ENCODE results near the gene ZNF526.

Gene ZNF526

DNA sequence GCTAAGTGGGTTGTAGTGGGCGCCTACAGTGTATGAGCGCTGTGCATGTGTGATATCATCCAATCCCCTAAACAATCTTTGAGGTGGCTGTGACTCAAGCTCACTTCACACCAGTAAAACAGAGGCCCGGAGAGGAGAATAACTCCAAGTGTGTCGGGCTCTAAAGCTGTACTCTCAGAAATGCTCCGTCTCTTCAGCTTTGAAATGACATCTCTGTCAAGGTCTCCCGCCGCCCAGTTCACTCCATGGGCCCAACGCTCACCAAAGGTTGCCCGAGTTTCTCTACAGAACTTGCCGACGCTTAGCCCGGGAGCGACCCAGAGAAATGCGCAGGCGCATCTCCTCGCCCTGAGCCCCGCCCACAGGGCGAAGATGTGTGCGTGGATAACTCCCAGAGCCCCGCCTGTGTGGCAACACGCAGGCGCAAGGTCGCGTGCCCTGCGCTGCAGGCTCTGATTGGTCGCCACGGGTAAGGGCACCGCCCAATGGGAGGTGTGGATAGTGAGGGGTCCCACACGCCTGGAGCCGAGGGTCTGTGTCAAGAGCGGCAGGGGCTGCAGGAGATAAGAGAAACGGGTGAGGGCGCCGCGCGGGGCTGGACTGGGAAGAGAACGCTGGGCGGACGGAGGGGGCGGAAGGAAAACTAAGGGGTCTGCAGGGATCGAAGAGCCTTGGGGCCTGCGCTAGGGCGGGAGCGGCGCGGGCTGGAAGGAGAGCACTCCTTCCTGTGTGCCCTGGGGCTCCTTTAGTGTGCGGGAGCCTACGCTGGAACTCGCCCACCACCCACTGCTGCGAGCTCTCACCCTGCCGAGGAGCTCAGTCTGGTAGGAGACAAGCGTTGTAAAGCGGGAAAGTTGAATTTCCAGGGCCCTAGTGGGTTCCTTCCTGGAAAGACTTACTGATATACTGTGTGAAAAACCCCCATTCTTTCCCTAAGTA is at the start of gene ZNF526:
Gene ZNF526 (plus strand): TSS at position 501 of the 939 bp plus-strand sequence. CDS start 4,092 bp downstream, outside the sequence.
- H3K9ac ChIP-seq (ENCODE audit: low read depth, low read length): peak within 1 kb of the TSS; percentile 85
- H3K4me1 ChIP-seq (ENCODE audit: insufficient read depth, low read length): peaks cover 10% of the 10 kb centered on the region; the same call in 1 of the 2 replicates
- no peaks in the 10 kb centered on the region for H3K9me3 ChIP-seq (ENCODE audit: control insufficient read depth, insufficient read depth, low read length)
- 0 out of 2 replicates have a peak, but pooled peaks cover 5% of the 10 kb centered on the region for H3K36me3 ChIP-seq (ENCODE audit: insufficient read depth, low read length)

- no peaks in the 10 kb centered on the region for H3K36me3 ChIP-seq (ENCODE audit: insufficient read depth, low read length)
- H3K4me1 ChIP-seq (ENCODE audit: insufficient read depth, low read length): peaks cover 4% of the 10 kb centered on the region; the same call in 1 of the 2 replicates
- no peak overlapping the region for H3K9ac ChIP-seq (ENCODE audit: low read depth, low read length)
- H3K9me3 ChIP-seq (ENCODE audit: control insufficient read depth, insufficient read depth, low read length): no peaks in the 10 kb centered on the region
These were observed 49.4 kb upstream of the ZNF526 start for GRCh38 chr19:42170715-42171114.

- H3K9me3 ChIP-seq (ENCODE audit: control insufficient read depth, insufficient read depth, low read length): no peaks in the 10 kb centered on the region
- H3K4me1 ChIP-seq (ENCODE audit: insufficient read depth, low read length): peaks cover 4% of the 10 kb centered on the region; the same call in 1 of the 2 replicates
- no peaks in the 10 kb centered on the region for H3K36me3 ChIP-seq (ENCODE audit: insufficient read depth, low read length)
- no peak overlapping the region for H3K9ac ChIP-seq (ENCODE audit: low read depth, low read length)
These were observed 47.9 kb upstream of the ZNF526 start for GRCh38 chr19:42172261-42172660.

DNA sequence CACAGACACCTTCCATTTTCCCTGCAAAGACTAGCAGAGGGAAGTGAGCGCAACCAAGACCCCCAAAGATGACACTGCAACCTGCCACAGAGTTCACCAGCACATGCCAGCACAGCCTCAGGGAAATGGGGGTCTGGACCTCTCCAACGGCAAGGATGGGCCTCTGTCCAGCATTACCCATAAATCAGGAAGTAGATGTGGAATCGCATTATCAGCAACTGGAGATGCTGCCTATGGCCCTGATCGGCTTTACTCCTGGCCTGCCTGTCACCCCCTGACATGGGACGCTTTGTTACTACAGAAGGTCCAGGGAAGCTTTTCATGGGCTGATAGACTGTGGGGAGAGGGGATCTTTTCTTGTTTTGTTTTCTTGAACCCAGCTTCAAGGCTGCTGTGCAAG is 46.4 kb upstream of the ZNF526 start:
- no peaks in the 10 kb centered on the region for H3K9me3 ChIP-seq (ENCODE audit: control insufficient read depth, insufficient read depth, low read length)
- H3K36me3 ChIP-seq (ENCODE audit: insufficient read depth, low read length): no peaks in the 10 kb centered on the region
- peaks cover 4% of the 10 kb centered on the region; the same call in 1 of the 2 replicates for H3K4me1 ChIP-seq (ENCODE audit: insufficient read depth, low read length)
- H3K9ac ChIP-seq (ENCODE audit: low read depth, low read length): no peak overlapping the region

GRCh38 chr19:42174188-42174587 is 45.9 kb upstream of the ZNF526 start:
- H3K36me3 ChIP-seq (ENCODE audit: insufficient read depth, low read length): no peaks in the 10 kb centered on the region
- no peaks in the 10 kb centered on the region for H3K9me3 ChIP-seq (ENCODE audit: control insufficient read depth, insufficient read depth, low read length)
- no peak overlapping the region for H3K9ac ChIP-seq (ENCODE audit: low read depth, low read length)
- peaks cover 4% of the 10 kb centered on the region; the same call in 1 of the 2 replicates for H3K4me1 ChIP-seq (ENCODE audit: insufficient read depth, low read length)

DNA sequence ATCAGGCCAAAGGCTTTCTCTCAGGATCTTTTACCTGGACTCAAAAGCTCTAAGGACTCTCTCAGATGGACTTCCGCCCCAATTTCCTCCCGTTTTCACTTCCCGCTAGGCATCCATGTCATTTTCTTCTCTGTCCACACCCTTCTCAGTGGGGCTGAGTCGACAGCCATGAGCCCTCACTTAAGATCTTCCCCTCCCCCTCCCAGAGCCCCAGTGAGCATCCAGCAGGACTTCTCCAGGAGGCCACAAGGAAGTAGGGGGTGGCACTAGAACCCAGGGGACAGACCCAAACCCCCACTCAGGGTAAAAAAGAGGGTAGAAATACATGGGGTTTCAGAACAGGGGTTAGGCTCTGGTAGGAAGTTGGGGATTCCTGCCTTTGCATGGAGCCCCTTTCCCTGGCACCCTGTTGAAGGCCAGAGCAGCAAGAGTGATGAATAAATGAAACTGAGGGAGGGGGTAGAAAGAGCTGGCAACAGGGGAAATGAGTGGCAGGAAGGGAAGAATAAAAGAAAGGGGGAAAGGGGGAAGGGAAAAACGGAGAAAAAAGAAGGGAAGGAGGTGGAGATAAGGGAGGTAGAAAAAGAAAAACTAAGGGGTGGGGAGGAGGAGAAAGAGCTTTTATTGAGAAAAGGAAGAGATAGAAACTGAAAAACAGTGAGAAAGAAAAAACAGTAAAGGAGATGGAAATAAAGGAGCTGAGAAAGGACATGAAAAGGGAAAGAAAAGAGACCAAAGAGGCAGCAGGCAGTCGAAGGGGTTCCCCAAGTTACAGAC is 45.0 kb upstream of the ZNF526 start:
- peaks cover 4% of the 10 kb centered on the region; the same call in 1 of the 2 replicates for H3K4me1 ChIP-seq (ENCODE audit: insufficient read depth, low read length)
- no peaks in the 10 kb centered on the region for H3K36me3 ChIP-seq (ENCODE audit: insufficient read depth, low read length)
- no peaks in the 10 kb centered on the region for H3K9me3 ChIP-seq (ENCODE audit: control insufficient read depth, insufficient read depth, low read length)
- H3K9ac ChIP-seq (ENCODE audit: low read depth, low read length): peak overlapping the region; percentile 45; the same call in 1 of the 2 replicates

DNA sequence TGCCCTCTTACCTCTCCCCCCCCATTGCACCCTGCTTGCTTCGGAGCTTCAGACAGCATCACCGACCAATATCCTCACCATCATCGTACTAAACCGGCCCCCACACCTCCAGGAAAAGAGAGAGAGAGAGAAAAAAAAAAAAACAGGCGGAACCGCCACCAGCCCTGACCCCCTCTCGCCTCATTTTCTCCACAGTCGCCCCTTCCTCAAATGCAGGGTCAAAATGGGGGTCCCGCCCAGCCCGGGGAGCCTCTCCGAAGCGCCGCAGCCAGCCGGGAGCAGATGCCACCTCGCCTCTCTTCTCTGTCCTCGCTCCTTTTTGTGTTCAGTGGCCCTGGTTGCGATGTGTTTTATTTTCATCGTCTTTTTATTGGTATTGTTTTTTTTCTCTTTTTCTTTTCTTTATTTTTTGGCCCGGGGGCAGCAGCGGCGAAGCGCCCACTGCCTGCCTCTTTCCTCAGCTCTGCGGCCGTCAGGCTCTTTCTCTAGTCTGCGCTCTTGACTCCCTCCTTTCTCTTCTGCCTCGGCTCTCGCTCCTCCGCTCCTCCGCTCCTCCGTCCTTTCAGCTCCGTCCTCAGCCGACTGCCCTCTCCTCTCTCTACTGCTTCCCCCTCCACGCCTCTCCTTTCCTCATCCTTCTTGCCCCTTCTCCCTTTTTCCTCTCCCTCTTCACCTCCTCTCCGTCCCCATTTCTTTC is 44.0 kb upstream of the ZNF526 start:
- Histone ChIP-seq H3K36me3 (ENCODE audit: insufficient read depth, low read length) (no peaks in the 10 kb centered on the region), H3K9me3 (ENCODE audit: control insufficient read depth, insufficient read depth, low read length) (no peaks in the 10 kb centered on the region), H3K4me1 (ENCODE audit: insufficient read depth, low read length) (peaks cover 4% of the 10 kb centered on the region; the same call in 1 of the 2 replicates), H3K9ac (ENCODE audit: low read depth, low read length) (peak overlapping the region; percentile 45; the same call in 1 of the 2 replicates)

DNA sequence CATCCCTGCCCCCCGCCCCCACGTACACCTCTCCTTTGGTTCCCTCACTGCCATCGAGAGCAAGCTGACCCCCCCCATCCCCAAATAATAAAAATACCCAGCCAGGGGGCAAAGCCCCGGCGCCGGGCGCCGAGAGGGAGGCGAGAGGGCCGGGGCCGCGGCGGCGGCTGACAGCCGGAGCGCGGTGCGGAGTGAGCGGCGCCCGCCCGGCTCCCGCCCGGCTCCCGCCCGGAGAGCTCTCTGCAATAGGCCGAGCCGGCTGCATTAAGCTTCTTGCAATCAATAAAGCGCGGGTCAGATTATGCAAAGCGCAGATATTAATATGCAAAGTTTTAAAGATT is 43.5 kb upstream of the ZNF526 start:
- Histone ChIP-seq H3K36me3 (ENCODE audit: insufficient read depth, low read length) (no peaks in the 10 kb centered on the region), H3K4me1 (ENCODE audit: insufficient read depth, low read length) (peaks cover 4% of the 10 kb centered on the region; the same call in 1 of the 2 replicates), H3K9me3 (ENCODE audit: control insufficient read depth, insufficient read depth, low read length) (no peaks in the 10 kb centered on the region), H3K9ac (ENCODE audit: low read depth, low read length) (peak overlapping the region; percentile 45; the same call in 1 of the 2 replicates)

GRCh38 chr19:42176990-42177685 is 43.0 kb upstream of the ZNF526 start:
- H3K9me3 ChIP-seq (ENCODE audit: control insufficient read depth, insufficient read depth, low read length): no peaks in the 10 kb centered on the region
- peaks cover 4% of the 10 kb centered on the region; the same call in 1 of the 2 replicates for H3K4me1 ChIP-seq (ENCODE audit: insufficient read depth, low read length)
- H3K36me3 ChIP-seq (ENCODE audit: insufficient read depth, low read length): no peaks in the 10 kb centered on the region
- H3K9ac ChIP-seq (ENCODE audit: low read depth, low read length): peak overlapping the region; percentile 45; the same call in 1 of the 2 replicates

- Histone ChIP-seq H3K36me3 (ENCODE audit: insufficient read depth, low read length) (no peaks in the 10 kb centered on the region), H3K9me3 (ENCODE audit: control insufficient read depth, insufficient read depth, low read length) (no peaks in the 10 kb centered on the region), H3K4me1 (ENCODE audit: insufficient read depth, low read length) (peaks cover 4% of the 10 kb centered on the region; the same call in 1 of the 2 replicates), H3K9ac (ENCODE audit: low read depth, low read length) (no peak overlapping the region; the same call in 1 of the 2 replicates)
These were observed 42.5 kb upstream of the ZNF526 start for GRCh38 chr19:42177686-42178019.

DNA sequence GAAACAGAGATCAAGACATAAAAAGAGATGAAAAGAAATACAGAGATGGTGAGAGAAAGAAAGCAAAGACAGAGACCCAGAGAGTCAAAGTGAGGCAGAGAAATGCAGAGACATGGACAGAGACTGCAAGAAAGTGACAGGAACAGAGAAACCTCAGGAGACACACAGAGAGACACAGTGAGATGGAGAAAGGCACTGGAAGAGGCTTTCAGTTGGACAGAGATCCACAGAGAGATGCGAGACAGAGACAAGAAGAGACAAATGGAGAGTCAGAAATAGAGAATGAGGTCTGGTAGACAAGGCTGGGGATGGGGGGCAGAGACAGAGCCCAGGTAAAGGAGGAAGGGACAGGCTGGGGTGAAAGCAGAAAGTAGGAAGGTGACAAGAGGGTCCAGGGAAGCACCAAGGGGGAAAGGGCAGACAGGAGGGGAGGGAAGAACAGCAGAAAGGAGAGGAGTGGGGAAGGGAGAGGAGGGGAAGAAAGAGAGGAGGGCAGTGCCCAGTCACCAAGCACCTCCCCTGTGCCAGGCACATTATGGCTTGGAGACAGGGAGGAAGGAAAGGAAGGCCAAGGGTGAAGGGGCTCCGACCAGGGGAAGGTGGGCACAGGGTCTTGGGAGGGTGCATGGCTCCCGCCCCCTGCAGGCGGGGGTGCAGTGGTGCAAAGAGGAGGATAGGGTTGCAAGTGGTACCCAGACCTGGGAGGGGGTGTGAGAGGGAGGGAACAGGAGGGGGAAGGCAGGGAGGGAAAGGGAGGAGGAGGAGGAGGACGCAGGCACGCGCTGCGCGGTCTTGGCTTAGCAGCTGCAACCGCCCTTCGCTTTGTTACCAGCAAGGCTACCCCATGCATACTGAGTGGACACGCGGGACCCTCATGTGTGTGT is 41.1 kb upstream of the ZNF526 start:
- Histone ChIP-seq H3K9ac (ENCODE audit: low read depth, low read length) (no peak overlapping the region), H3K9me3 (ENCODE audit: control insufficient read depth, insufficient read depth, low read length) (no peaks in the 10 kb centered on the region), H3K4me1 (ENCODE audit: insufficient read depth, low read length) (peaks cover 4% of the 10 kb centered on the region; the same call in 1 of the 2 replicates), H3K36me3 (ENCODE audit: insufficient read depth, low read length) (no peaks in the 10 kb centered on the region)

- H3K36me3 ChIP-seq (ENCODE audit: insufficient read depth, low read length): no peaks in the 10 kb centered on the region
- no peaks in the 10 kb centered on the region for H3K9me3 ChIP-seq (ENCODE audit: control insufficient read depth, insufficient read depth, low read length)
- H3K9ac ChIP-seq (ENCODE audit: low read depth, low read length): no peak overlapping the region
- no peaks in the 10 kb centered on the region; the same call in 1 of the 2 replicates for H3K4me1 ChIP-seq (ENCODE audit: insufficient read depth, low read length)
These were observed 35.7 kb upstream of the ZNF526 start for GRCh38 chr19:42184401-42184861.

DNA sequence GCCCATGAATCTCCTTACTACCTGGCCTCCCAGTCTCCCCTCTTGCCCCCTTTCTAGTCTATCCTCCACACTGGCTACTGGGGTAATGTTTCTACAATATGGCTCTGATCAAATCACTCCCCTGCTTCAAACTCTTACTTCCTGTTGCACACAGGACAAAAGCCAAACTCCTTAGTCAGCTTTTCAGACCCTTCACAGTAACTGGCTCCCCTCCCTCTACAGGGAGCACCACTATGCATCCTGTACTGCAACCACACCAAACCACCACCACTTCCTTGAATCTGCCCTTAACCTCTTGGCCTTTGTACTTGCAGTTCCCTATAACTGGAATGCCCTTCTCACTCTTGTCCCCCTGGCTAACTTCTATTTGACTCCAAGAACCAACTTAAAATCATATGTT is 34.8 kb upstream of the ZNF526 start:
- Histone ChIP-seq H3K9ac (ENCODE audit: low read depth, low read length) (no peak overlapping the region), H3K4me1 (ENCODE audit: insufficient read depth, low read length) (no peaks in the 10 kb centered on the region; the same call in 1 of the 2 replicates), H3K36me3 (ENCODE audit: insufficient read depth, low read length) (no peaks in the 10 kb centered on the region), H3K9me3 (ENCODE audit: control insufficient read depth, insufficient read depth, low read length) (no peaks in the 10 kb centered on the region)

All from ES-I3 (cell line).